GM19452 (cell line): ENCODE data around the gene MSMO1.
"Not testable (repeated sequence)": the region's sequence is repeated elsewhere in the genome, so short reads cannot be mapped to it uniquely, and the experiment has no call there.

Experiments
- ATAC-seq: cut with Tn5 transposase; IDR thresholded peaks from one replicate; pipeline ENCODE4 v1.9.1; 2021; ENCODE audit not compliant: unreplicated experiment

MSMO1 gene

GRCh38 chr4:165324236-165324917 lies 3.1 kb upstream of the MSMO1 start:
- ATAC-seq: no peak

GRCh38 chr4:165324918-165325304 lies 2.6 kb upstream of the MSMO1 start:
- no peak for ATAC-seq

GRCh38 chr4:165325732-165326512 lies 1.5 kb upstream of the MSMO1 start:
- ATAC-seq: no peak

DNA sequence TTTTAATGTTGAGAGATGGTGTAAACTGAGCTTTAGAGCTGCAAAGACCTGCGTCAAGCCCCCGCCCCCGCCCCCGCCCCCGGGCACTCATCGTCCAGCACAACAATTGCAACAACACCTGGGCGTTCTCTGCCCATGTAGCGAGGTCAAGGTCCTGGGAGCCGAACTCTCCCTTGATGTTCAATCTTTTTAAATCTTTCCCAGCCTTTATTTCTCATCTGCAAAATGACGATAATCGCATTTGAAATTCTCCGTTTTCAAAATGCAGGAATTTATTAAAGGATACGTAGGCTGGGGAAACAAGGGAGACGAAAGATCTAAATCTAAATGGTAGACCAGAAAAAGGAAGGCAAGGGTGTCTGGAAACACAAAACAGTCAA lies 648 bp upstream of the MSMO1 start:
- peak; percentile 17 for ATAC-seq

DNA sequence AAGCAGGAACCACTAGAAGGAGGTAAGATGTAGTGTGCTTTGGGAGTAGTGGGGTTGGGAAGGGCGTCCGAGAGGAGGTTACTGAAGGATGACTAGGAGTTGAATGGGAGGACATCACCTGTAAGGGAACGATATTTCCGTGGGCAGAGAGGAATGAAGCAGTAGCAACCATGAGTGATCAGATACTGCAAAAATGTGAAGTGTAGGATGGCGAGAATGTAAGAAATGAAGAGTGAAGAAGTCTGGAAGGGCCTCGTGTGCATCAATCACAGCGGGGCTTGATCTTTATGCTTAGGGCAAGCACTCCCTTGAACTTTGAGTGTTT lies 594 bp downstream of the MSMO1 start:
- ATAC-seq: no peak

GRCh38 chr4:165328708-165329107 lies 1.2 kb downstream of the MSMO1 start:
- no peak for ATAC-seq

GRCh38 chr4:165330071-165330470 lies 2.6 kb downstream of the MSMO1 start:
- no peak for ATAC-seq

DNA sequence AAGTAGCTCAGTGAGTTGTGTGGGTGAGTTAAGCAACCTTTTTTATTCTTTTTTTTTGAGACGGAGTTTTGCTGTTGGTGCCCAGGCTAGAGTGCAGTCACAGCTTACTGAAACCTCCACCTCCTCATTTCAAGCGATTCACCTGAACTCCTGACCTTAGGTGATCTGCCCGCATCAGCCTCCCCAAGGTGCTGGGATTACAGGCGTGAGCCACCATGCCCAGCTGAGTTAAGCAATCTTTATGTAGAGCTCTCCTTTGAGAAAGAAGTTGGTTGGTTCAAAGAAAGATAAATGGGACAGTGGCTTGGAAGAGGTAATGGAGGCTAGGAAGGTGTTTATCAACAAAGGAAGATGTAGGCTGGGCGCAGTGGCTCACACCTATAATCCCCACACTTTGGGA lies 3.2 kb downstream of the MSMO1 start:
- no peak for ATAC-seq

- ATAC-seq: no peak
Observed at GRCh38 chr4:165331359-165331758, 3.9 kb downstream of the MSMO1 start.

DNA sequence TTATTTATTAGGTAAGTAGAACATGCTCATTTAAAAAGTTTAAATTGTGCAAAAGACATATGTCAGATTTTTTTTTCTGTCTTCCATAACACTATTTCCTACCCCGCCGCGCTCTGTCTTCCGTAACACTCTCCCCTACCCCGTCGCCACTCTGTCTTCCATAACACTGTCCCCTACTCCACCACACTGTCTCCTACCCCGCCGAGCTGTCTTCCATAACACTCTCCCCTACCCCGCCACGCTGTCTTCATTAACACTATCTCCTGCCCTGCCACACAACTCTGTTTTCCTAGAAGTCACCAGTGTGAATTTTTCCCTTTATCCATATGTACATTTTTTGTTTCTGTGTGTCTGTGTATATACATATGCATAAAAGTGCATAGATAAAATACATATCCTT lies 4.4 kb downstream of the MSMO1 start:
- ATAC-seq: no peak

GRCh38 chr4:165332502-165332901 lies 5.0 kb downstream of the MSMO1 start:
- ATAC-seq: no peak

GRCh38 chr4:165335163-165335703 lies 7.8 kb downstream of the MSMO1 start:
- no peak for ATAC-seq

- ATAC-seq: no peak
Observed at GRCh38 chr4:165336743-165337142, 9.3 kb downstream of the MSMO1 start.

- not testable (repeated sequence) for ATAC-seq
Observed at GRCh38 chr4:165342340-165342739, 14.9 kb downstream of the MSMO1 start.

DNA sequence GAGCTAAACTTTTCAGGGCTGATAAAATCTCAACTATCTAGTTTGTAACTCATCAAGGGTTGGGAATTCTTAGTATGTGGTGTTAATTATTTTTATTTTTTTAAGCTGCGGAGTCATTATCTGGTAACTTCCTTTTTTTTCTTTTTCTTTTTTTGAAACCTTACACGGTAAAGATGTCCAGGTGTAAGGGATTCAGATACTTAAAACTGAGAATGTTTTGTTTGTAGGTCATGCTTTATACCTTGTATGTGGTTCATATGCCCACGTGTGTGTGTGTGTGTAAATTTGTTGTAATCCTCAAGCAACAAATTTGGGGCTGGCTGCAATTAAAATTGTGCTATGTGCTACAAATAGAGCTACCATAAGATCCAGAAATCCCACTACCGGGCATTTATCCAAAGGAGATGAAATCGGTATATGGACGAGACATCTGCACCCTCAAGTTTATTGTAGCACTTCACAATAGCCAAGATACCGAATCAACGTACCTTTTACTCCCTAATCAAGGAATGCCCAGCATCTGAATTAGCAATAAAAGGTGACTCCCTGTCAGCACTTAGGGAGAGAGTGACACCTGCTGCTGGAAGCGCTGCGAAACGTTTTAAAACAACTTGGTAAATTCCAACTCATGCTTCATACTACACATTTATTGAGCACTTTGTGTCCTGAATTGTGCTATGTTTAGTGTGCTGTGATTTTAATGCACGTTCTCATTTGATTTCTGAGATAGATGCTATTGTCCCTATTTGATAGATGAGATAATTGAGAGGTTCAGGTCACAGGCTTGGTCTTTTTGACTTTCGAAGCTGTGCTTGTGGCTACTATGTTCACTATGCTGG lies 16.1 kb downstream of the MSMO1 start:
- ATAC-seq: no peak

GRCh38 chr4:165345666-165346417 lies 18.4 kb downstream of the MSMO1 start:
- ATAC-seq: no peak

DNA sequence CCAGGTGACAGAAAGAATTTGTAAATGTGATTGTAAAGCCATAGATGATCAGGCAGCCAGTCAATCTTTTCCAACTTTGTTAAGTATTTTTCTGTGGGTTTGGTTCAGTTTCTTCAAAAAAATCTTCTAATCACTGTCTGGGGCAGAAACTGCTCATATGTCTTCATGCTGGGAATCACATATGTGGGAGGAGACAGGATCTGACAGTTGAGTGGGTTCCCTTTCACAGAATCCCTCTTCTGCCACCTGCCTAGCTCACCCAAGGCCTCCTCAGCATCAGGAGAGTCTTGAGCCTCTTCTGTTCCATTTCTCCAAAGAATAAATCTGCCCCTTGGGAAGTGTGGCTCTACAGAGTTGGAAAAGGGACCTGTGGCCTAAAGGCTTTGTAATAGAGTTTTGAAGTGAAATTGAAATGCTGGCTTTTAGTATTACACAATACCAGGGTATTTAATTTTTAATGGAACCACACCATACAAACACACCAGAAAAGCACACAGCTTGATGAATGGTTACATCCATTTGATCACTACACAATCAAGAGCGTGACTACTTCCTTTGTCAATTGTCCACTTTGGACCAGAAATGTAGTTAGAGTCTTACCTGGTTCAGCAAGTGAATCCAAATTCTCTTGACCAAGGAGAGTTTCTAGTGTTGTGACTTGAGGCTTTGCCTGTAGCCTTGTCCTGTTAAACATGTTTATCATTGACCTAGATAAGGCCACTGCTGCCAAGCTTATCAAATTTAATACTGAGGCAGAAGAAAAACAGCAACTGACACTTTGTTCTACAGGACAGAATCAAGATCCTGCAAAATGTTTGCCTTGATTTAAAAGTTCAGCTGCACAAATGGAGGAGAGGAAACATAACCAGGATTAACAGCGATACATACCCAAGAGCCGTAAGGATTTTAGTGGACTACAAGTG lies 20.4 kb downstream of the MSMO1 start:
- ATAC-seq: no peak

GRCh38 chr4:165351359-165352130 lies 24.1 kb downstream of the MSMO1 start:
- no peak for ATAC-seq

DNA sequence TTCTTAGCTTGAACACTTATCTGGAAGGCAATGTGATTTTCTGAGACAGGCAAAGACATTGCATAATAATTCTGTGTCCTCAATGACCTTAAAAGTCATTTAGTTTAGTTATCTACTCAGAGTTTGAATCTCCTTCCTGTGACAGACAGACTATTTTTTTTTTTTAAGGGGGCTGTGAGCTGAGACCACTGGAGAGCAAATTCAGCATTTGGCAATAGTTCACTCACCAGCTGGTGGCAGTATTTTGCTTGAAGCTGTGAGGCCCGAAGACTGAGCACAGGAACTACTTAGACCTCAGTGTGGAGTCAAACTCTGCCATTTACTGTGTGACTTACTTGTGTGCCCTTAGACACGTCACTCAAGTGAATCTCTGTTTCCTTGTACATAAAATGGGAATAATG lies 28.4 kb downstream of the MSMO1 start:
- no peak for ATAC-seq
